CD4-positive, alpha-beta T cell treated with Interleukin-10 for 1 hour (primary cell): ENCODE measurements around the gene TUBGCP3.
"Not testable (repeated sequence)": the region's sequence is repeated elsewhere in the genome, so short reads cannot be mapped to it uniquely, and the experiment has no call there.

Experiments used
- DNase-seq: peaks from one replicate; pipeline ENCODE4 v3.0.0-alpha.2; 2020

The TUBGCP3 gene

DNA sequence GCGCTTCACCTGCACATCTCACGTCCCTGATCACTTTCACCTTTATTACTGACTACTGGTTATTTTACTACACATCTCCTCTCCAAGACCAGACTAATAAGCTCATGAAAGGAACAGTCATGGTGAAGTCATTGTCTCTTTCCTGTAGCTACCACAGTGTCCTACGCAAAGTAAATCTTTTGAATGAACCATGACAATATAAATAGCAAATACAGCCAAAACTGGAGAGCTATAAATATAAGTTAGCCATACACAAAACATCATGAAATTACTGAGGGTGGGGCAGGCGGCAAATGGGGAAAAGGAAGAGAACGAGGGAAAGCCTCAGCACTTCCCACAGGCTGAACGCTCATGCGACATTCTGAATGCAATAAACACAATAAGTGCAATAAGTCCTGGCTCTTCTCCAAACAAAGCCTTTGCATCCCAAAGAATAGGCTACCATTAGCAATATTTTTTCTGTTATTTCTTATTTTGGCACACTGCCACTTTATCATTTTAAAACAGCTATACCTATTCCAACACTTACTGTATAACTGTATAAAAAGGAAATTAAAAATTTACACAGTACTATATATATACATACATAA lies 62.5 kb downstream of the TUBGCP3 start:
- no peak for DNase-seq

DNA sequence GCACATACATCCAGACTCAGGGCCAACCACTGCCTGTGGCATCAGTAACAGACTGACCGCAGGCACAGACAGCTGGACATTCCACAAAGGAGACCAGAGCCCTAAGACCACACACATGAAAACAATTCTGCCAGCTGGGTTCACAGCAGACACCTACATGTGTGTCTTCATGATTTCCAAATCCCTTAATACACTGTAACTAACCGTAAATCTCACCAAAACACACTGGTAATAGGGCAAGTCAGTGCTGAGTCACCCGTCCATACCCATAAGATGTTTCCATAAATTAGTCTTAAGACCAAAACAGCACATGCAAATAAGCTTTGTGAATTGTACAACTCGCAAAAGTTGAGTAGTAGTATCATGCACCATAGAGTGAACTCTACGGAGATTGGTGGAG lies 65.4 kb downstream of the TUBGCP3 start:
- DNase-seq, result no peak

DNA sequence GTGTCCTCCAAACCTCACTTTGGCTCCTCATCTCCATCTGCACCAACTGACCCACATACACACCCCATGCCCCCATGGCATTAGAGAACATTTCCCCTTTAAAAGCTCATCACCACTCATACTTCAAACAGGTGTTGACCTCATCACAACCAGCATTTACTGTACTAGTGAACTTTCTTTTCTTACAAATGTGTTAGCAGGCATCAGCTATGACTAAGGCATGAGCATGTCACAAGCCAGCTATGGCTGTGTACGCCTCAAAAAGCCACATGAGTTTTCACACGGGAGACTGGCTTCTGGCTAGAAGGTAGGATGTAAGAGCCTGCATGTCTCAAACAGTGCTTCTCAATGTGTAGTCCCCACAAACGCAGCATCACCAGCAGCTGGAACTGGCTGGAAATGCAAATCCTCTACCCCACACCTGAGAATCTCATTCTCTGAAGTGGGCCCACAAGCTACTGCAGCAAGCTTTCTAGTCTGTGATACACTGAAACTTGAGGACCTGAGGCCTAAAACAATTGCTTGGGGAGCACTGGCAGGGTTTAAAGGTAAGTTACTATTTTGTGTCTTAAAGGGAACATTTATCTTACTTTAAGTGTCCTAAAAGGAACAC lies 66.8 kb downstream of the TUBGCP3 start:
- no peak for DNase-seq

DNA sequence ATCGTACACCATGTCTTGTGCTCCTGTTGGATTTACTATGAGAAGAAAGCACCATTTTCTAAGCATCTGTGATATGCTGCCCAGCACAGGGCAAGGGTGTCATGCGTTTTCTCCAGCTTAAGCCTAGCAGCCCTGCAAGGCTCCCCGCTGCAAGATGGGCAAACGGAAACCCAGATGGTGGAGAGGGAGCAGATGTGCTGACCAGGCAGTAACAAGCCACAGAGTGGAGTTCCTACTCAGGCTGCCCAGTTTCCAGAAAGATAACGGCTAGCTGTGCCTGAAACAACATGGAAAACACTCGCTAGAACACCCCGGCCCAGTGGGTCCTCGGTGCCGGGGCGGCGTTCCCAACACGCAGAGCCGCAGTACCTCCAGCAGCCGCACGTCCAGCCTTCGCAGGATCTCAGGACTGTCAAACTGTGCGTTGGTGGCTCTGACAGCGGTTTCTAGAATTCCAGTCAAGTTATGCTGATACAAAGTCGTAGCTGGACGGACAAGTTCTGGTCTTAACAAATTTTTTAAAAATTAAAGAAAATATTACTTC lies 68.4 kb downstream of the TUBGCP3 start:
- DNase-seq, result no peak

DNA sequence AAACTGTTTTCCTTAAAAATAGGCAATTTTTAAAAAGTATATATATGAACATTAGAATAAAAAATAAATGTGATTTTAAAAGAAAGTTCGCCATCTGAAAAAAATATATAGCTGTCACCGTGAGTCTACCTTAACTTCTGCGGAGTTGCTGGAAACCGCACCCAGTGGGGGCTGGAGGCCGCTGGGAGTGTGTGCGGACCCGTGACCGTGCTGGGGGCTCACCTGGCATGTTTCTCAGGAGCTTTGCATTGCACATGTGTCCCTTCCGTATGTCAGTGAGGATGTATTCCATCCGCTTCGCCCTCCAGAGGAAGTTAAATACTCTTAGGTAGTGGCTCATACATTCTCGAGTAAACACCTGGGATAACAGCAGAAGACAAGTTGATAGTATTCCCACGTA lies 71.7 kb downstream of the TUBGCP3 start:
- DNase-seq, result no peak

DNA sequence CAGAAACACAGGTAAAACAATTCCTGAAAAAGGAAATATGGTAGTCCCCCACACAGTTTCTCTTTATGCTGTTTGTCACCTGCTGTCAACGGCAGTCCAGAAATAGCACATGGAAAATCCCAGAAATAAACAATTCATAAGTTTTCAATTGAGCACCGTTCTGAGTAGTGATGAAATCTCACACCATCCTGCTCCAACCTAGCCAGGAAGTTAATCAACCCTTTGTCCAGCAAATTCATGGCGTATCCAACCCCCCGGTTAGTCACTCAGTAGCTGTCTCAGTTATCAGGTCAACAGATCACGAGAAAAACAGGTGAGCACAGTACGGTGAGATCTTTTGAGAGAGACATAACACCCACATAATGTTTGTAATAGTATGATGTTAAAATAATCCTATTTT lies 74.2 kb downstream of the TUBGCP3 start:
- DNase-seq, result no peak

DNA sequence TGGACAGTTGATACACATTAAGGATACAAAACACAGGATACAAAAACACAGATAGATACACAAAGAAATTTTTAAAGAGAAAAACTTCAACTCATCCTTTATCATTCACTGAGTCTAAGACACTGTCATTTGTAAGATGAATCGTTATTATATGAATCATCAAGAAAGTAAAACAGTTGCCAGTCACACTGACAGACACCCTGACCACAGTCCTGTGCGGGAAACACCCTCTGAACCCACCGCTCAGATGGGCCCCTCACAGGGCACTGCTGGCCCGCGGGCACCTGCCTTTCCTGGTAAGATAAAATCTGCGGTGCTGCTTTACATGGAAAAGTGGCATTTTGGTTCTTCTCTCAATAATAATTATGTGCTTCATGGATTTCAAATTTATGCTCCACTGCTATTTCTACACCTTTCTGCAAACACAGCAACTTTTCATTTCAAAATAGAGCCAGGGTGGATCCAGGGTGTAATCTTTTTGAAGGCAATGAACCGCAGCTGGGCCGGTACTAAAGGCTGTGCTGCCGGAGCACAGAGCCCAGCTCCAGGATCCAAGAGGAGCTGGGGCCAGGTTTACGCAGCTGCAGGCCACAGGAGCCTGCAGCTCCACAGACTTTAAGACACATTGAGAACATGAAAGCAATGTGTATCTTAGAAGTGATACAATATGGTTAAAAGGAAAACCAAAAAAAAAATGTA lies 76.8 kb downstream of the TUBGCP3 start:
- no peak for DNase-seq

DNA sequence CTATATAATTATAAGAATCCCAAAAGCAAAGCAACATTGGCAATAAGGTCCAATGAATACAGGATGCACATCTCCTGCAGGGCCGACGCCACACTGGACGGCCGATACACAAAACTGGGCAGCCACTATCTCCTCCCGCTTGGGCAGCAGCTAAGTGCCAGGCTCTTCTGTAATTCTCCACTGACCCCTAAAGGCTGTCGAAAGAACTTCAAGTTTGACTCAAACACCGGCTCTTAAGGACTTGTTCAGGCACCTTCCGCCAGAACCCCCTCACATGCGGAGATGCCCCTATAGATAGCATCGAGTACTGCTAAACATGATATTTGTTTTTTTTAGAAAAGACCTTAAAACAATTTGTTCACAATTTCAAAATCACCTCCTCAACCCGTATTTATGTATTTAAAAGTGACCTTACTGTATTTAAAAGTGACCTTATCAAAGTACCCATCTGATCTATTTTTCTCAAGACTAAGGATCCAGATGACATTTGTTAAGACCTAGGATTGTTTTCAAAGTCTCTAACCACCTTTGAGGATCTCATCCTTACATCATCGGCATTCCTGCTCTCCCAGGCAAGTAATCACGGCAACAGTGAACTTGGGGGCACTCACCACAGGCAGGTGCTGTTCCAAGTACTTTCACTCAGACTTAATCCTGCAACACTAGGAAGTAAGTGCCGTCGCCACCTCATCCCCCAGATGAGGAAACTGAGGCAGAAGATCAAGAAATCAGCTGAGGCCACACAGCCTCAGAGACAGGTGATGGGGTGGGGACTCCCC lies 77.8 kb downstream of the TUBGCP3 start:
- DNase-seq, result no peak

DNA sequence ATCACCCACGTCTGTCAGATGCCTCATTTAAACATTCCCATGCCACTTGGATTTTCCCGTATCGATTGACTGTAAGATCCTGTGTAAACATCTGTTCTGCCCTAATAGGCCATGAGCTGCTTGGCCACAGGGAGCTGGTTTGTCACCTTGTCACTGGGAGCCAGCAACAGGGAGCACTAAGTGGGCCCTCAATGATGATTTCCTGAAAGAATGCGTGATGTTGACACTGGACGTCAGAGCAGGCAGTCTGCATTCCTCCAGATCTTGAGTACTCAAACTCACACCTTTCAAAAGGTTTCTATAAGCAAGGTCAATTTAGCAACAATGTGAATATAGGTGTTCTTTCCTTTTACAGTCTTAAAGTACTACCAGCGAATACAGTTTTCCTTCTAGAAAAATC lies 78.8 kb downstream of the TUBGCP3 start:
- no peak for DNase-seq

DNA sequence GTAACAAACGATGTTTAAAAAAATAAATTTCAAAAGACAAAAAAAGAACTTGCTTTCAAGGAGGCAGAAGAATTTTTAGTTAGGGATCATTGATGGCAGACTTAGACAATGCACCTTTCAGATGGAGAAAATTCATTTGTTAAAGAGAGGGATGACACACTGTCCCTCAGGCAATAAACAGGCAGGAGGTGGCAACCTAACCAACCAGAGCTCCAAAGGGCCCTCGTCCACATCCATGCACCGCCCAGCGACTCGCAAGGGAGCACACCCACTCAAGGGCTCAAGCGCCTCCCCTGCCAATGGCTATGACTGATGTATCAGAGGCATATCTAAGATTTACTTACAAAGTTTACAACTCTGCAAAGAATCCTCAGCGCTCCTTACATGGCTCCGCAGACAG lies 81.9 kb downstream of the TUBGCP3 start:
- DNase-seq, result no peak

DNA sequence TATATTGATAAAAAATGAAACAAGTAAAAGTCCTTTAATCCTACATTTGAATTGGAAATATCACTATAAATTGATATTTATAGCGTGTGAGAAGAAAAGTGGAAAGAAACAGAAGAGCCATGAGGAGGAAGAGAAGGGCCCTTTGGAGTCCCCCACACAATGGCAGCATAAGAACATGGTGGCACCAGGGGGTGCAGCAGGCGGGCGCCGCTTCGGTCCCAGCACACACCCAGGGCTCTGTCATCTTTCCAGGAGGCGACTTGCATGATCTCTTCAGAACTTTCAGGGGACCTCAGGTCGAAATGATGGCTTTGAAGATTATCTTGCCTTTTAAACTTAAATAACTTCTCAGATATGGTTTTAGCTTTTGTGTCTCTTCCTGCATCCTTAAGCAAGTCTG lies 91.8 kb downstream of the TUBGCP3 start:
- no peak for DNase-seq

DNA sequence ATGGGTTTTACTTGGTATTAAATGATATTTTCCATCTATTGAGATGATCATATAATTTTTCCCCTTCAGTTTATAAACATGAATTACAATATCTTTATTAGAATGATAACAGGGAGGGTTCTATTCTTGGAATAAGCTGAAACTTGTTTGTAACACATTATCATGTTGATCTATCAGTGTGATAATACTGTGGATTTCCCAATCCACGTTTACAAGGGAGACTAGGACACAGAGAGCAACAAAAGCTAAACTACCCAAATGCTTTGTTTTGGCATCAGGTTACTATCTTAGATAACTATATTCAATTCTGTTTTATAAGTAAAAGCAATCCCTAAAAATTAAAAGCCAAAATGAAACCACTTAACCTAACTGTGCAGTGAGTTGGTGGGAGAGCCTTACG lies 92.5 kb downstream of the TUBGCP3 start:
- no peak for DNase-seq

DNA sequence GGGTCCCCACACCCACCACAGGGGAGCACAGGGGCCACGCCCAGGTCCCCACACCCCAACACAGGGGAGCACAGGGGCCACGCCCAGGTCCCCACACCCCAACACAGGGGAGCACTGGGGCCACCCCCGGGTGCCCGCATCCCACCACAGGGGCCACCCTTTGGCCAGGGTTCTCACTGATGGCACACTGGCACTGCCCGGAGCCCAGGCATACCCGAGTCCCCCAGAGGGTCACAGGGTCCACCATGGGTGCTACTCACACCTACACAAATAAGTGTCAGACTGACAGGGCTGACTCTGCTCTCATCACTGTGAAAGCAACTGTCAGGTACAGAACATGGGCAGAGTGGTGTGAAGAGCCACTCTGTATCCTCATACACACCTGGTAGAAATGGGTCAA lies 98.8 kb downstream of the TUBGCP3 start:
- no peak for DNase-seq

DNA sequence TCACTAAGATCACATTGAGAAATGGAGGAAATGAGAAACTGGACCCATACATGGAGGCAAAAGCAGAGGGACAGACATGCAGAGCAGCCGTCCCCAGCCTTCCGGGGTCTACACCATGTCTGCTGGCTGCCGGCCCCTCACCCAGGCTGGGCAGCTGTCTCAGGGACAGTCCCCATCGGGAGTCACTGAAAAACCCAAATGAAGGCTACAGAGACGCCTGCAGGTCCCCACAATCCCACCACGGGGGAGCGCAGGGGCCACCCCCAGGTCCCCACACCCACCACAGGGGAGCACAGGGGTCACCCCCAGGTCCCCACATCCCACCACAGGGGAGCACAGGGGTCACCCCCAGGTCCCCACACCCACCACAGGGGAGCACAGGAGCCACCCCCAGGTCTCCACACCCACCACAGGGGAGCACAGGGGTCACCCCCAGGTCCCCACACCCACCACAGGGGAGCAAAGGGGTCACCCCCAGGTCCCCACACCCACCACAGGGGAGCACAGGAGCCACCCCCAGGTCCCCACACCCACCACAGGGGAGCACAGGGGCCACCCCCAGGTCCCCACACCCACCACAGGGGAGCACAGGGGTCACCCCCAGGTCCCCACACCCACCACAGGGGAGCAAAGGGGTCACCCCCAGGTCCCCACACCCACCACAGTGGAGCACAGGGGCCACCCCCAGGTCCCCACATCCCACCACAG lies 99.5 kb downstream of the TUBGCP3 start:
- DNase-seq, result not testable (repeated sequence)

DNA sequence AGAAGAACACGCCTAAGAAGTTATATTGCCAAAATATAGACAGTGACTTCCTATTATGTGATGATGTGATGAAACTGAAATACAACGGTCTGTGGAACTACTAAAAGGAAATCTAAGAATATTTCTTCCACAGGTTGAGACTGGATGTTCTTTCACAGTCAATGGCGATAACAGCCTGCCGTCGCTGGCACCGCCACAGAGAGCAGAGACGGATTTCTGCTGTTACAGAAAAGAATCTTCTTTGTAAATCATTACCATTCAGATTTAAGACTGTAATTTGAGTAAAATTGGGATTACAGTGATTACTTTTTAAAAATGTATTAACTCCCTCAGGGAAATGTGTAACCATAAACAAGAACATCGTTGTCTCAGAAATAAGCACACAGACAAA lies 100.8 kb downstream of the TUBGCP3 start:
- no peak for DNase-seq

DNA sequence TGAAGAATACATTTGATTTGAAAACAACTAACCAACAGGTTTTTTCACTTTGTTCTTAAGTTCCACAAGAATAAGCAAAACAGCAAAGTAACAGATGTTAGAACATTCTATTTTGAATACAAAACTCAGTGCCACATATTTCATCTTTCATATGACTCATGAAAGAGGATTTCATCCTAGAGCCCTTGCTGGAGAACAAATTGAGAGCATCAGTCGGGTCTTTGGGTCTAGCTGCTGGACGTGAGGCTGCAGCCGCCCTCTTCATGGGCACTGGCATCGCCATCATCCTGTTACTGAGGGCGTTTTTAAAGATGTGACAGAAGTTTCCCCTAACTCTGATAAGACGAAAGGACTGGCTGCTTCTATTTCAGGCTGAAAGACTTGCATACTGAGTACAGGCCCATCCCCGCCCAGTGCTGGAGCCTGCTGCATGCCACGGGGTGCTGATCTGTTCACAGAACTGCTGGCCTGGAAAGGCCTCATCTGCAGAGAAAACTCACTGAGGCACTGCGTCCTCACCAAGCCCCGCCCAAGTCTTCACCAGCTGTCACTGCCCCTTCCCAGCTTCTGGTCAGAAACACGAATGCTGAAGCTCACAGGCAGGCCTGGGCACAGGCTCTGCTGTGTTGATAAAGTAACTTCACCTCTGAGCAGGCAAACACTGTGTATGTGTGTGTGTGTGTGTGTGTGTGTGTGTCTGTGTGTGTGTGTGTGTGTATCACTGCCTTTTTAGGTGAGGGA lies 101.4 kb downstream of the TUBGCP3 start:
- no peak for DNase-seq

DNA sequence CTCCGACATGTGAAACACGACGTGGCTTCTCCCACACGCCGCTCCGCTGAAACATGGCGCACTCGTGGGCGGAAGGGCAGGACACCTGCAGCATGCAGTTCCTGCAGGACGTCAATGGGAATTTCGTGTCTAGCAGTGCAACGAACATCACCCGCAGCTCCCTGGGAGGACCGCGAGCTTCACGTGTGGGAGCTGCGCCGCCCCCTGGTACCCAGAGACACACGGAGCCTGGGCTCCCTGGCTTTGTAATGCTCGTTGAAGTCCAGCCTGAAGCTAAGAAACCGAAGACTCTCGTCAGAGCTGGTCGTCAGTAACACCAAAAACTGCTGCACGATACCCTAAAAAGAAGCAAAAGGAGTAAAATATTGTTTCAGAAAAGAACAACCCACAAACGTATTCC lies 102.1 kb downstream of the TUBGCP3 start:
- not testable (repeated sequence) for DNase-seq

DNA sequence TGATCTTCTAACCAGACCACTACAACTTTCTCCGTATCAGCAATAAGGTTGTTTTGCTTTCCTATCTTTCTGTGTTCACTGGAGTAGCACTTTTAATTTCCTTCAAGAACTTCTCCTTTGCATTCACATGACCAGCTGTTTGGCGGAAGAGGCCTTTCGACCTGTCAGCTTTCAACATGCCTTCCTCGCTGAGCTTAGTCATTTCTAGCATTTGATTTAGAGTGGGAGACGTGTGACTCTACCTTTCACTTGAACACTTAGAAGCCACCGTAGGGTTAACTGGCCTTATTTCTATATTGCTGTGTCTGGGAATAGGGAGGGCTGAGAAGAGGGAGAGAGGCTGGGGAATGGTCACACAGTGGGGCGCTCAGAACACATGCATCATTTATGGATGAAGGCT lies 104.7 kb downstream of the TUBGCP3 start:
- DNase-seq, result no peak

DNA sequence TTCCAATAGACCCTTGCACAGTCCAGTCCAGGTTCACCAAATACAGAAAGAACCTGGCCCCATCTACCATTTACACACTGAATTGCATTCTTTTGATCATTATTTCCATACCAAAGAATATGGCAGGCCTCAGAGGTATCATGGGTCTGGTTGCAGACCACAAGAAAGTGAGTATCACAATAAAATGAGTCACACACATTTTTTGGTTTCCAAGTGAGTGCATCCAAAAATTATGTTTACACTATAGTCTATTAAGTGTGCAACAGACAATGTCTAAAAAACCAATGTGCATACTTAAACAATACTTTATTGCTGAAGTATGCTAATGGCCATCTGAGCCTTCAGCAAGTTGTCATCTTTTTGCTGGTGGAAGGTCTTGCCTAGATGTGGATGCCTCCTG lies 106.5 kb downstream of the TUBGCP3 start:
- no peak for DNase-seq

DNA sequence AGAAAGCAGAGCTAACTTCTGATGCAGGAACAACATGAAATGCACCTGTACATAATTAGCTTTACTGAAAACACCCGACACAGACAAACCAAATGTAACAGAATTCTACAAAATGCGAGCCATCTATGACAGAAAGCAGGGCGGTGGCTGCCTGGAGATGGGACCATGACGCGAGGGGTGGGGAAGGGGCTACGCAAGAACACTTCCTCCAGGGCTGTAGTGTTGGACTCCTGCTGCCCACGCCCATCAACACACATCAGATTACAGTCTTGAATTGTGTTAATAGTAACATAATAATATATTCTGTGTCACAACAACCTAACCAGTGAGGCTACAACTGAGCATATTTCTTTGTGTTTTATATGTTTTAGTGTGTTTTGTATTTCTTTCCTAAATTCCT lies 108.6 kb downstream of the TUBGCP3 start:
- DNase-seq, result no peak

DNA sequence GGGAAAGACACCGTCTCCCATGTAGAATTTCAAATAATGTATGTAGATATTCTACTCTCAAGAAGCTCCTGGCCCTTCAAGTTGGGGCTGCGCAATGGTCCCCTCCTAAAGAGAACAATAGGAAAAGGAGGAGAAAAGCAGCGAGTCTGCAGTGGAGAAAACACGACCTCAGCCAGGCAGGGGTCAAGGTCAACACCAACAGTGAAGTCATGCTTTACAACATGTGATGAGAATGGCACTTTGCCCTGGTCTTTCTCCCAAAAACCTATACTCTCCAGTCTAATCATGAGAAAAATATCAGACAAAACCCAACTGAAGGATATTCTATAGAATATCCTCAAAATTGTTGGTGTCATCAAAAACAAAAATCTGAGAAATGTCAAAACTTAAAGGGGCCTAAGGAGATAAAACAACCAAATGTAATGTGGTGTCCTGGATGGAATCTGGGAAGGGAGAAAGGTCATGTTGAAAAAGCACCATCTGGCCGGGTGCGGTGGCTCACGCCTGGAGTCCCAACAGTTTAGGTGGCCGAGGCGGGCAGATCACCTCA lies 110.8 kb downstream of the TUBGCP3 start:
- no peak for DNase-seq

DNA sequence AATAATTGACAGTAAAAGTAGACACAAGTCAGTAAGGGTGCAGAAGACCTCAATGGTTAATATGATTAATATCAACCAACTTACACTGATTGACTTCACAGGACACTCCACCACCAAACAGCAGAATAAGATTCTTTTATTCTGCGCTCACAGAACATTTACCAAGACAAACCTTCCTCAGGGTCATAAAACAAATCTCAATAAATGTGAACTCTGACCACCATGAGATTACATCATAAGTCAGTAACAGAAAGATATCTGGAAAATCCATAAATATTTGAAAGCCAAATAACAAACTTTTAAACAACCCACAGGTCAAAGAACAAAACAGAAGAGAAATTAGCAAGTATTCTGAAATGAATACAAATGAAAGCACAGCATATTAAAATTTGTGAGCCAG lies 112.1 kb downstream of the TUBGCP3 start:
- DNase-seq, result no peak
